T-cell (primary cell): ENCODE measurements around the gene TMEM26. TPM values are rescaled to one million over a fixed set of nuclear protein-coding genes. Genes with fewer than 3 reads are reported as not detected.
"Not testable (repeated sequence)": the region's sequence is repeated elsewhere in the genome, so short reads cannot be mapped to it uniquely, and the experiment has no call there.

Source experiments
- ATAC-seq, 4 experiments: fragments of 200-7000 bp in 3 of 4; fragments of 150-1000 bp in 1 of 4; cut with Tn5 transposase; replicated peaks in 1 of 4; 1 replicate in 3 of 4; 2 replicates in 1 of 4; pipeline ENCODE4 v1.10.0; 2021; ENCODE audit warnings: moderate library complexity in 3 of 4, mild to moderate bottlenecking in 2 of 4, moderate number of reproducible peaks in 1 of 4
- CTCF ChIA-PET, 2 donors: fragments of 300-600 bp; sonication (Branson Sonifier 250); formaldehyde crosslinking; loops; one replicate each; lab custom pipeline; 2022; ENCODE audit warnings: antibody characterized with exemption in 2 of 2; lab: Charles Lee
- POLR2A ChIA-PET, 2 donors: fragments of 300-600 bp; sonication (Branson Sonifier 250); formaldehyde crosslinking; loops; one replicate each; lab custom pipeline; 2022; ENCODE audit warnings: antibody characterized with exemption in 2 of 2; lab: Charles Lee
- DNase-seq, 35 experiments: peaks; one replicate each; pipeline versions ENCODE4 v3.0.0 to v3.0.0-alpha.2; 2013 to 2023
- H3K27ac ChIP-seq: one replicate; pipeline ENCODE4 v1.5.1; 2013; ENCODE audit warnings: low read length
- H3K27me3 ChIP-seq, 2 experiments: replicated peaks in 1 of 2; 1 replicate in 1 of 2; 2 replicates in 1 of 2; pipeline versions ENCODE4 v1.6.1 to v1.7.0; 2013; ENCODE audit warnings: low read length in 1 of 2, mixed read lengths in 1 of 2; ENCODE audit not compliant: control insufficient read depth in 2 of 2, insufficient read depth in 2 of 2; ENCODE audit errors: extremely low read depth in 1 of 2
- H3K36me3 ChIP-seq, 2 donors: 1 replicate in 1 of 2; 2 replicates in 1 of 2; pipeline versions ENCODE4 v1.6.1 to v1.7.0; 2013; ENCODE audit warnings: low read length in 1 of 2; ENCODE audit not compliant: control insufficient read depth in 2 of 2, insufficient read depth in 1 of 2; ENCODE audit errors: extremely low read depth in 1 of 2
- H3K4me1 ChIP-seq, 2 experiments: 1 replicate in 1 of 2; 2 replicates in 1 of 2; pipeline versions ENCODE4 v1.6.1 to v1.7.0; 2013; ENCODE audit warnings: low read length in 2 of 2, mixed read lengths in 1 of 2; ENCODE audit not compliant: insufficient read depth in 2 of 2, control insufficient read depth in 1 of 2; ENCODE audit errors: extremely low read depth in 1 of 2
- H3K4me3 ChIP-seq, 2 donors: 1 replicate in 1 of 2; 2 replicates in 1 of 2; pipeline versions ENCODE4 v1.5.1 to v1.7.0; 2013; ENCODE audit warnings: mild to moderate bottlenecking in 2 of 2, low read length in 1 of 2, moderate library complexity in 1 of 2; ENCODE audit not compliant: control insufficient read depth in 1 of 2; ENCODE audit errors: extremely low read depth in 1 of 2
- H3K9me3 ChIP-seq: 2 replicates; pipeline ENCODE4 v1.7.0; 2013
- H3K27ac Mint-ChIP-seq, 2 donors: one replicate each; pipeline ENCODE4 v1.8.0; 2020 to 2021; ENCODE audit warnings: mild to moderate bottlenecking in 2 of 2, mixed read lengths in 2 of 2
- H3K27me3 Mint-ChIP-seq, 2 donors: one replicate each; pipeline ENCODE4 v1.8.0; 2021 to 2022; ENCODE audit warnings: mixed read lengths in 2 of 2
- H3K36me3 Mint-ChIP-seq: one replicate; pipeline ENCODE4 v1.8.0; 2021; ENCODE audit warnings: mixed read lengths
- H3K4me1 Mint-ChIP-seq, 3 donors: one replicate each; pipeline ENCODE4 v1.8.0; 2020 to 2022; ENCODE audit warnings: mixed read lengths in 3 of 3, mild to moderate bottlenecking in 1 of 3
- H3K4me3 Mint-ChIP-seq, 3 donors: one replicate each; pipeline ENCODE4 v1.8.0; 2020 to 2022; ENCODE audit warnings: mild to moderate bottlenecking in 3 of 3, mixed read lengths in 3 of 3, moderate library complexity in 3 of 3
- H3K9me3 Mint-ChIP-seq, 3 donors: one replicate each; pipeline ENCODE4 v1.8.0; 2020 to 2022; ENCODE audit warnings: mixed read lengths in 3 of 3
- WGBS: methylation state at CpG from one replicate; pipeline ENCODE4 v1.1.5; 2013; ENCODE audit warnings: missing lambda C conversion rate; ENCODE audit not compliant: insufficient coverage; 5-methylcytosine and 5-hydroxymethylcytosine counted together
- total RNA-seq, 35 experiments: library from RNA in 6 of 35; stranded (reverse) in 6 of 35; fragments of 120-200 nt in 1 of 35; gene quantifications; one replicate each; pipeline versions ENCODE4 v1.2.1 to v1.2.4 and lab custom pipeline; 2013 to 2026

The TMEM26 gene
- total RNA-seq, 5 donors from 2014 or later (not counting 1 experiment from before 2014, with no cell fraction given): not detected

- H3K27ac Mint-ChIP-seq: no peak overlapping the region
- no peaks in the 10 kb centered on the region for H3K36me3 Mint-ChIP-seq
- CTCF ChIA-PET: no interaction called here
- Histone ChIP-seq H3K4me1 (peaks cover 0 to 10% of the 10 kb centered on the region in 2 experiments), H3K27ac (no peak overlapping the region), H3K4me3 (no peak overlapping the region), H3K36me3 (no peaks in the 10 kb centered on the region), H3K9me3 (no peaks in the 10 kb centered on the region), H3K27me3 (no peaks in the 10 kb centered on the region)
- POLR2A ChIA-PET: no interaction called here
- DNase-seq (no peak), ATAC-seq (no peak)
- H3K9me3 Mint-ChIP-seq: no peaks in the 10 kb centered on the region
- peaks cover 0 to 1% of the 10 kb centered on the region in 2 donors for H3K27me3 Mint-ChIP-seq
- peak overlapping the region in 1 of 3 donors; percentile 67 for H3K4me3 Mint-ChIP-seq
- 100% methylated on average over 2 of the region's 2 CpGs for WGBS
- H3K4me1 Mint-ChIP-seq: peaks cover 9 to 15% (median 13%) of the 10 kb centered on the region in 3 donors
These were observed 54.6 kb downstream of the TMEM26 start for GRCh38 chr10:61398366-61399129.

- Mint-ChIP-seq H3K4me1 (peaks cover 9 to 15% (median 13%) of the 10 kb centered on the region in 3 donors), H3K9me3 (no peaks in the 10 kb centered on the region), H3K27ac (peak overlapping the region; percentile 1 to 42), H3K36me3 (no peaks in the 10 kb centered on the region), H3K4me3 (peak overlapping the region; percentile 67 to 81 (median 74)), H3K27me3 (peaks cover 0 to 5% of the 10 kb centered on the region in 2 donors)
- ChIA-PET CTCF (no interaction called here), POLR2A (no interaction called here)
- H3K36me3 ChIP-seq: no peaks in the 10 kb centered on the region
- no peak overlapping the region for H3K27ac ChIP-seq
- peaks cover 0 to 10% of the 10 kb centered on the region in 2 experiments for H3K4me1 ChIP-seq
- peak overlapping the region; percentile 15 to 23 for H3K4me3 ChIP-seq
- DNase-seq (peak in 1 of 35 experiments; percentile 14), ATAC-seq (peak in 1 of 4 experiments; percentile 26)
- WGBS: 100% methylated on average over 1 of the region's 7 CpGs
- H3K9me3 ChIP-seq: no peaks in the 10 kb centered on the region
- no peaks in the 10 kb centered on the region for H3K27me3 ChIP-seq
These were observed 55.8 kb downstream of the TMEM26 start for GRCh38 chr10:61397175-61397986.

GRCh38 chr10:61391281-61391680 is 61.9 kb downstream of the TMEM26 start:
- H3K4me1 Mint-ChIP-seq: no peaks in the 10 kb centered on the region
- no peak overlapping the region for H3K27ac Mint-ChIP-seq
- ATAC-seq (no peak), DNase-seq (no peak)
- CTCF ChIA-PET: no interaction called here
- H3K9me3 Mint-ChIP-seq: no peaks in the 10 kb centered on the region
- peaks cover 0 to 5% of the 10 kb centered on the region in 2 donors for H3K27me3 Mint-ChIP-seq
- Histone ChIP-seq H3K27me3 (no peaks in the 10 kb centered on the region), H3K36me3 (no peaks in the 10 kb centered on the region), H3K4me3 (no peak overlapping the region), H3K27ac (no peak overlapping the region), H3K9me3 (no peaks in the 10 kb centered on the region), H3K4me1 (no peaks in the 10 kb centered on the region)
- H3K4me3 Mint-ChIP-seq: no peak overlapping the region
- POLR2A ChIA-PET: no interaction called here
- no peaks in the 10 kb centered on the region for H3K36me3 Mint-ChIP-seq
- WGBS: no CpG with 5 or more reads among the region's 3 CpGs

- Histone ChIP-seq H3K27me3 (no peaks in the 10 kb centered on the region), H3K36me3 (no peaks in the 10 kb centered on the region), H3K9me3 (no peaks in the 10 kb centered on the region), H3K4me3 (no peak overlapping the region), H3K4me1 (no peaks in the 10 kb centered on the region), H3K27ac (no peak overlapping the region)
- H3K4me1 Mint-ChIP-seq: no peaks in the 10 kb centered on the region
- POLR2A ChIA-PET: no interaction called here
- H3K4me3 Mint-ChIP-seq: no peak overlapping the region
- ATAC-seq (no peak), DNase-seq (no peak)
- H3K9me3 Mint-ChIP-seq: no peaks in the 10 kb centered on the region
- no peak overlapping the region for H3K27ac Mint-ChIP-seq
- H3K36me3 Mint-ChIP-seq: no peaks in the 10 kb centered on the region
- WGBS: no CpG with 5 or more reads among the region's 4 CpGs
- CTCF ChIA-PET: no interaction called here
- H3K27me3 Mint-ChIP-seq: peaks cover 2 to 5% of the 10 kb centered on the region in 2 donors
These were observed 62.3 kb downstream of the TMEM26 start for GRCh38 chr10:61390851-61391250.

- Histone ChIP-seq H3K4me3 (no peak overlapping the region), H3K36me3 (no peaks in the 10 kb centered on the region), H3K4me1 (no peaks in the 10 kb centered on the region), H3K27ac (no peak overlapping the region), H3K27me3 (no peaks in the 10 kb centered on the region), H3K9me3 (no peaks in the 10 kb centered on the region)
- Mint-ChIP-seq H3K4me1 (no peaks in the 10 kb centered on the region), H3K36me3 (no peaks in the 10 kb centered on the region), H3K27ac (no peak overlapping the region), H3K27me3 (peaks cover 5% of the 10 kb centered on the region in 2 donors), H3K9me3 (no peaks in the 10 kb centered on the region), H3K4me3 (no peak overlapping the region)
- ChIA-PET POLR2A (no interaction called here), CTCF (no interaction called here)
- no peak for ATAC-seq
- 100% methylated on average over 1 of the region's 3 CpGs for WGBS
- DNase-seq: no peak
These were observed 63.3 kb downstream of the TMEM26 start for GRCh38 chr10:61389887-61390286.

GRCh38 chr10:61388986-61389385 is 64.2 kb downstream of the TMEM26 start:
- H3K4me3 Mint-ChIP-seq, H3K4me1 Mint-ChIP-seq, H3K9me3 ChIP-seq, H3K36me3 ChIP-seq, H3K4me1 ChIP-seq, H3K36me3 Mint-ChIP-seq, ATAC-seq, DNase-seq, H3K27me3 Mint-ChIP-seq, H3K27me3 ChIP-seq, H3K27ac ChIP-seq, H3K4me3 ChIP-seq, H3K9me3 Mint-ChIP-seq, H3K27ac Mint-ChIP-seq, CTCF ChIA-PET: not testable (repeated sequence)
- POLR2A ChIA-PET: interaction anchor here in 1 of 2 donors (0.6 to 0.7 kb wide), 2 partner anchors 30 to 1873 kb away, joined by 3 read pairs; no protein-coding TSS in a partner anchor
- WGBS: no CpG with 5 or more reads among the region's 6 CpGs
